ENCODE data around the gene ERVH48-1. TPM values are rescaled to one million over a fixed set of nuclear protein-coding genes. Genes with fewer than 3 reads are reported as not detected.
A peak's percentile ranks its signal among the peaks of the same experiment; 100 is the strongest.
"Not testable (repeated sequence)": the region's sequence is repeated elsewhere in the genome, so short reads cannot be mapped to it uniquely, and the experiment has no call there.

ERVH48-1 gene
- 0.06 and 0.20 TPM in 2 replicates for total RNA-seq (2014; rRNA removed; shearing (Covaris generic))

DNA sequence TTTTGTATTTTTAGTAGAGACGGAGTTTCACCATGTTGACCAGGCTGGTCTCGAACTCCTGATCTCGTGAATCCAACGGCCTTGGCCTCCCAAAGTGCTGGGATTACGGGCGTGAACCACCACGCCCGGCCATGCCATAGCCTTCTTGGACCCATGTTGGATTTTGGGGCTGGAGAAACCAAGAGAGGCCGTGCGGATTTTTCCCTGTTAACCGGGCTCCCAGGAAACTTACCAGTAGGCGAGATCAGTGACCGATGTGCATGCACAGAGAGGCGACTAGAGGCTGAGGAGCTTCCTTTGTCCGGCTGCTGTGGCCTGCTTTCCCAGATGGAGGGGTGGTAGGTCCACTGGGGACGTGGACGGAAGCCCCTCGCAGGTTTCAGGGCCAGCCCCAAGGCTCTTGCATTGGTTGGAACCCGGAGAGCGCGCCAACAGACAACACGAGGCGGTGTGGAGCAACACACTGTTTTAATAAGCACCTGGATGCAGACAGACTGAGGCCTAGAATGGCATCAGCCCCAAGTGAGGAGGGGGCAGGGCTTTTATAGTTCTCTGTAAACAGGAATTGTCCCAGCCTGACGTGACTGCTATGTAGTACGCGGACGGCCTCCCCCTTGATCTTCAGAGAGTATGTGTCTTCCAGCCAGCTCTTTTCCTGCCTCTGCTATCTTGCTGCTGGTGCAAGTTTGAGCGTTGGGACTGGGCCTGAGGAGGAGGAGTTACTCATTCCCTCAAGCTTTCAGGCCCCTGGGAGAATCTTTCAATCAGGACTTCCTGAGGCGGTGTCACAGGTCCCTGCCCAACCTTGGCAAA lies at the start of gene ERVH48-1:
Gene ERVH48-1, minus strand, starts transcription at position 517 of the 813 bp plus-strand sequence. CDS start 6,624 bp downstream, outside the sequence.
- no peak for DNase-seq (ENCODE audit: low spot score)

DNA sequence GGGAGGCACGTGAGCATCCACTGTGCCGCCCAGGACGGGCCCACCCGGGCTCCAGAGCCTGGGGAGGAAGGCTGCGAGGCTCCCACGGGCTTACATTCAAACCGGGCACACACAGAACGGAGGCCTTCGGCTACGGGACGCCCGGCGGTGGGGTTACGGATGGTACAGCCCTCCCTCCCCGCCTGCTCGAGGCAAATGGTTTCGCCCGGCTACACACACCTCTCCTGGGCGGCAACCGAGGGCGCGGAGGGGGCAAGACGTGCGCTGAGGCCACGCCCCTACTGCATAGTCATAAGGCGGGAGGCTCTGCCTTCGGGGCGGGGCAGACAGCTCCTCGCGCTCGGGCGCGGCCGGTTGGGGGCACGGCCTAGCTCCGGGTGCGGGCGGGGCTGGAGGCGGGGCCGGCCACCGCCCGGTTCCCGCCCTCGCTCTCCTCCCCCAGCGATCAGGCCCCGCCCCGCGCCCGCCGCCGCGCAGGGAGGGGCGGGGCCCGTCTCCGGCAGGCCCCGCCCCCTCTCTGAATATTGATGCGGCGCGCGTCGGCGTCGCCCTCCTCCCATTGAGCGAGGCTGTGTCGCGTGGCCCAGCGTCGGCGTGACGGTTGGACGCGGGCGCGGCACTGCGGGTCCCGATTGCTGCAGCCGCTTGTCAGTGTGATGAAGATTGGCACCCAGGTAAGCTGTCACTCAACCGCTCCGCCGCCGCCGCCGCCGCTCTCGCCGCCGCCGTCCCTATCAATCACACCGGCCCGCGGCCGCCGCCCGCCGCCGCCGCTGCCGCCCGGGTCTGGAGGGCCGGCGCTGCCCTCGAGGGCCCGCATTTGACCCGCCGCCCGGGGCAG lies 48.8 kb upstream of the ERVH48-1 start, which contains the start of gene PKNOX1:
Gene PKNOX1, plus strand, starts transcription at position 572 of the 841 bp plus-strand sequence. CDS start 29,820 bp downstream, outside the sequence.
- in situ Hi-C loops (cut with HindIII; ENCODE audit: low sequenced_read_pairs) = no loop called here
- peak; percentile 99 for DNase-seq (ENCODE audit: low spot score)

More for the DNA sequence above, at the start of gene ERVH48-1:
- in situ Hi-C loops (cut with HindIII; ENCODE audit: low sequenced_read_pairs) = no loop called here

DNA sequence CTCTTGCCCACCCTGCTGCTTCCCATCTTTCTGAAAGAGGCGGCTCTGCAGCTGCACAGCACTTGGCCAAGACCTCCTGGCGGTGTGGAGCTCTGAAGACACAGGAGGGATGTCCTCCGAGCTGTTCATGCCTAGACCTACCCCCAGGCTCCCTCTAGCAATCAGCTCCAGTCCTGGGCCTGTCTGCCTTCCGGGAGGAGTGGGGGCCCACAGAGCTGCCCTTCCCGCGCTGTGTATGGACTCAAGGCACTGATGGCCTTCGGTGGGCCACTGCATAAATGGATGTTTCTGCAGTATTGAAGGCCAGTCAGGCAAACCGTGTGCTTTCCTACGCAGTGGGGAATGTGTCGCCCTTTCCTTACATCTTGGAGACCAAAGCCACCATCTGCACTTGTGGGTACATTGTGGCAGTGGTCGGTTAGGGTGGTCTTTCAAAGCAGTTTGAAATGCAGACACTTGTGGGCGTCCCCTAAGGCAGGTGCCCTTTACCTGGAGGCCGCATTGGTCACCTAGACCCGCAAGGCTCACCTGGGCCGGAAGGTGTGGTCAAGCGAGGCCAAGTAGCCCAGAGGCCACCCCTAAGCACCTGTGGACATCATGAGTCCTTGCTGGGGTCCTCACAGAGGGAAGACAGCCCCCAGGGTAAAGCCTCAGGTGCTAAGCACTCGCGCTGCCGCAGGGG lies 48.0 kb upstream of the ERVH48-1 start:
- DNase-seq (ENCODE audit: low spot score) = no peak
- in situ Hi-C loops (cut with HindIII; ENCODE audit: low sequenced_read_pairs) = no loop called here

DNA sequence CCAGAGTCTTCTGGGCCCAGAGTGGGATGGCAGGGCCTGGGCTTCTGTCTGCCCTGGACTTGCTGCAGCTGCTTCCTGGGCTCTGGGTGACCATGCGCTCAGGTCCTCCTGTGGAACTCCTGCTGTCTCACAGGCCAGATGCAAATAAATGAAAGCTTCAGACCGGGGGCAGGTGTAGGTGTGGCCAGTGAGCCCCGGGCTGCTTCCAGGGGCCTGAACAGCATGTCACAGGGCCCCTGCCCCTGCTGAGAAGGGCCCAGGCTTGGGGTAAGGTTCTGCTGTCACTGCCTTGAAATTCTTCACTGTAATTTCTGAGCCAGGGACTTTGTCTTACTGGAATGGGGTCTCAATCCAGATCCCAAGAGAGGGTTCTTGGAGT lies 46.5 kb upstream of the ERVH48-1 start:
- in situ Hi-C loops (cut with HindIII; ENCODE audit: low sequenced_read_pairs) = no loop called here
- no peak for DNase-seq (ENCODE audit: low spot score)

DNA sequence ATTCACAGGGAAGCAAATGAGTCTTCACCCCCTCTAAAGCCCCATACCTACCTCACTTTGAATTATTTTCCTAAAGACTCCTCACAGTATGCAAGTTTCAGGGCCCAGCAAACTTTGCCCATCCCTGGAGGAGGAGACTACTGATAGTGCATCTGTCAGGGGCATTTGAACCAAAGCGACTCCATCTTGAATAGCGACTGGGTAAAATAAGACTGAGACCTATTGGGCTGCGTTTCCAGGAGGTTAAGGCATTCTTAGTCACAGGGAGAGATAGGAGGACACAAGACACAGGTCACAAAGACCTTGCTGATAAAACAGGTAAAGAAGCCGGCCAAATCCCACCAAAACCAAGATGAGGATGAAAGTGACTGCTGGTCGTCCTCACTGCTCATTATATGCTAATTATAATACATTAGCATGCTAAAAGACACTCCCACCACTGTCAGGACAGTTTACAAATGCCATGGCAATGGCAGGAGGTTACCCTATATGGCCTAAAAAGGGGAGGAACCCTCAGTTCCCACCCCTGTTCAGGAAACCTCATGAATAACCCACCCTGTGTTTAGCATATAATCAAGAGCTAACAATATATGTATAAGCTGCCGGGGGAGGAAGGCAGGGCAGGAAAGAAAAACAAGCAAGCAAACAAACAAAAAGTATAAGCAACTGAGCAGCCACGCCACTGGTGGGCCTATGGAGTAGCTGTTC lies 45.7 kb upstream of the ERVH48-1 start:
- no peak for DNase-seq (ENCODE audit: low spot score)
- in situ Hi-C loops (cut with HindIII; ENCODE audit: low sequenced_read_pairs) = no loop called here

DNA sequence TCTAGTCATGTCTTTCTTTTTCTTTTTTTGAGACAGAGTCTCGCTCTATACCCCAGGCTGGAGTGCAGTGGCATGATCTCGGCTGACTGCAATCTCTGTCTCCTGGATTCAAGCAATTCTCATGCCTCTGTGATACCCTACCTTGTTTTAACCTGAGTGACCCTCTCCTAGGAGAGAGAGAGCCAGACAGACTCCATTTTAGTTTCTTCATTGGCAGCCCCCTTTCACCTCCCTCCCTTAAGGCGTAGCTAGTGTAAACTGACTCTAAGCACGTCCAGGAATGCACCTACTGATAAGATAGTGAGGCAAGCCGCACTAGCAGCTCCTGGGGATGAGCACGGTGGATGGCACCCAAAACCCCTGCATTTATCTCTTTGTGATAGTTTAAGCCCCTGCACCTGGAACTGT lies 43.8 kb upstream of the ERVH48-1 start:
- DNase-seq (ENCODE audit: low spot score) = no peak
- in situ Hi-C loops (cut with HindIII; ENCODE audit: low sequenced_read_pairs) = no loop called here

DNA sequence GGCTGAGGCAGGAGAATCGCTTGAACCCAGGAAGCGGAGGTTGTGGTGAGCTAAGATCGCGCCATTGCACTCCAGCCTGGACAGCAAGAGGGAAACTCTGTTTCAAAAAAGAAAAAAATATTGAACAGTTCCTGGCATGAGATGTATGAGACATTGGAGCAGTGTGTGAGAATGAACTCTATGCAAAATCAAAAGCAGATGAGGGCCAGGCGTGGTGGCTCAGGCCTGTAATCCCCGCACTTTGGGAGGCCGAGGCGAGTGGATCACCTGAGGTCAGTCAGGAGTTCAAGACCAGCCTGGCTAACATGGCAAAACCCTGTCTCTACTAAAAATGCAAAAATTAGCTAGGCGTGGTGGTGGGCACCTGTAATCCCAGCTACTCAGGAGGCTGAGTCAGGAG lies 42.2 kb upstream of the ERVH48-1 start:
- DNase-seq (ENCODE audit: low spot score); in situ Hi-C loops (cut with HindIII; ENCODE audit: low sequenced_read_pairs): not testable (repeated sequence)

DNA sequence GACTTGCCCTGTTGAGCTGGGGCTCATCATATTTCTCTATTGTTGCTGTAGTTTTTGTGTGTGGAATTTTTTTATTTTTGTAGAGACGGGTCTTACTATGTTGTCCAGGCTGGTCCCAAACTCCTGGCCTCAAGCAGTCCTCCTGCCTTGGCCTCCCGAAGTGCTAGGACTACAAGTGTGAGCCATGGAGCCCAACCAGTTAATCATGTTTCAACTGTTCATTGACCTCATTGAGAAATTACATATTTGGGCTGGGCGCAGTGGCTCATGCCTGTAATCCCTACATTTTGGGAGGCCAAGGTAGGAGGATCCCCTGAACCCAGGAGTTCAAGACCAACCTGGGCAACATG lies 39.8 kb upstream of the ERVH48-1 start:
- in situ Hi-C loops (cut with HindIII; ENCODE audit: low sequenced_read_pairs) = no loop called here
- DNase-seq (ENCODE audit: low spot score) = no peak

DNA sequence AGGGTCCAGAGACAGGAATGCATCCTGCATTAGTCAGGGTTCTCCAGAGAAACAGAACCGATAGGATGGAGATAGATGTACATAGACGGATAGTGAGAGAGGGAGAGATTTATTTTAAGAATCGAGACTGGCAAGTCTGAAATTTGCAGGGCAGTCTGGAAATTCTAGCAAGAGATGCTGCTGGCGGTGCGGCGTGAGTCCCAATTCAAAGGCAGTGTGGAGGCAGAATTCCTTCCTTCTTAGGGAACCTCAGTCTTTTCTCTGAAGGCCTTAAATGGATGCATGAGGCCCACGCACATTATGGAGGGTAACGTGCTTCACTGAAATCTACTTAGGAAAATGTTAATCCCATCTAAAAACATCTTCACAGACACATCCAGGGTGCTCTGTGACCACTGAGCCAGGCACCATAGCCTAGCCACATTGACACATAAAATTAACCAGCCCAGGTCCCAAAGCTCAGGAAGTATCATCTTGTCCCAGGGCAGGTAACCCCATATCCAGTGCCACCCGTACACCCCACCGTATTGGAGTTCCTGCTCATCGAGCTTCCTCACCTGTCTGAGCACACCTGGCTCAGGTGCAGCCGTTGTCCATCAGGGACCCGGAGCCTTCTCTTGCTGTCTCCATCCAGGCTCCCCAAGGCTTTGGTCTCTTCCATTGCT lies 39.2 kb upstream of the ERVH48-1 start:
- in situ Hi-C loops (cut with HindIII; ENCODE audit: low sequenced_read_pairs) = no loop called here
- DNase-seq (ENCODE audit: low spot score) = no peak

DNA sequence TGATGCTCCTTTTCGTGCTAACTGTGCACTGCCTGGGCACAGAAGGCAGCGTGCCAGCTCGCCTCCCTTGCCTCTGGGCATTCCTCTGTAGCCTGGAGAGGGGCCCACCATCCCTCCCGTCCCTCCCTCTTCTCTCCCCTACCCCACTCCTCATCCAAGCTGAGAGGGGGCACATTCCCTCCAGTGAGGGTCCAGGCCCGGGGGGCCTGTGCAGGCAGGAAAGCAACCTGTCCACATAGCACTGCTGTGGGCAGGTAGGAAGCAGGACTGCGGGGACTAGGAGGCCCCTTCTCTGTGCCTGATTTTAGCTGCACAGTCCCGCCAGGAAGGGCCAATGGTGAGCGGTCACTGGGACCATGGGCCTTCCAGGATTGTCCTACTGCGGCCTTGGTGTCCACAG lies 38.7 kb upstream of the ERVH48-1 start:
- in situ Hi-C loops (cut with HindIII; ENCODE audit: low sequenced_read_pairs) = no loop called here
- no peak for DNase-seq (ENCODE audit: low spot score)

DNA sequence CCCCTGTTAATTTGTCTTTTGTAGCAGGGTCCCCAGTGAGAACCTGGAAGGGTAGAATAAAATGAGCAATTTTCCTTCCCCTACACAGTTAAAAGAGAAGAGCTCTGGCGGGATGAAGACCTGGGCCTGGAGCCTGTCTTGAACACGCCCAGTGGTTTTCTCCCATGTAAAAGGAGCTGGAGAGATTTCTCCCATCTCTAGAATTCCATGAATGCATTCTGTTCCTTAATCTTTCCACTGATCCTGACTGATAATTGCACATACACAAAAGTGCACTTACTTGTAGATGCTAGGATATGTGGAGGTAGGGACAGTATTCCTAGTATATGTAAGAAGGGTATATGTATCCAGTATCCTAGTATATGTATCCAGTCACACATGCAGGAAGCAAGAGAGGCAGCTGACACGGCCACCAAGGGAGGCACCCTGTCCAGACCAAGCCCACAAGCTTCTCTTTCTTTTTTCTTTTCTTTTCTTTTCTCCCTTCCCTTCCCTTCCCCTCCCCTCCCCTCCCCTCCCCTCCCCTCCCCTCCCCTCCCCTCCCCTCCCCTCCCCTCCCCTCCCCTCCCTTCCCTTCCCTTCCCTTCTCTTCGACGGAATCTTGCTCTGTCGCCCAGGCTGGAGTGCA lies 37.1 kb upstream of the ERVH48-1 start:
- DNase-seq (ENCODE audit: low spot score) = no peak
- in situ Hi-C loops (cut with HindIII; ENCODE audit: low sequenced_read_pairs) = no loop called here

DNA sequence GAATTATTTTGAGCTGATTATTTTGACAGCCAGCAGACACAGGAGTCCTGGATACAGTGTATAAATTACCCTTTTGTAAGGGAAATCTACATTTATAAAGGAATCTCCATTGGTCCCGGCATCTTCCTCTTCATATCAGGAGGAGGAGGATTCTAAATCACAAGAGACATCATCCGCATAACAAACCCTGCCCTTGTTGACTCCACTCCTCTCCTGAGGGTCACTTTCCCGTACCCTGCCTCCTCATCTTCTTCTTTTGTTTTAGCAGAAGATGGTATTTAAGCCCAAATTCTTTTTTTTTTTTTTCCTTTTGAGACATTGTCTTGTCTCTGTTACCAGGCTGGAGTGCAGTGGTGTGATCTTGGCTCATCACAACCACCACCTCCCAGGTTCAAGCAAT lies 34.3 kb upstream of the ERVH48-1 start:
- in situ Hi-C loops (cut with HindIII; ENCODE audit: low sequenced_read_pairs) = no loop called here
- no peak for DNase-seq (ENCODE audit: low spot score)

DNA sequence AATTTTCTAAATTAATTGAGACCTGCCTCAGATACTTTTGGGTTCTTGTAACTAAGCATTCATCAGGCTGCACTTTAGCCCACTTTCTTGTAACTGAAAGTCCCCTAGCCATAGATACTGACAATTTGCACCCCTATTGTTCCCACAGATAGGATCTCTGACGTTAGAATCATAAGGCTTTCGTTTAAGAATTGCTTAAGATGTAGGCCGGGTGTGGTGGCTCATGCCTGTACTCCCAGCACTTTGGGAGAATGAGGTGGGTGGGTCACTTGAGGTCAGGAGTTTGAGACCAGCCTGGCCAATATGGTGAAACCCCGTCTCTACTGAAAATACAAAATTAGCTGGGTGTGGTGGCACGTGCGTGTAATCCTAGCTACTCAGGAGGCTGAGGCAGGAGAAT lies 32.7 kb upstream of the ERVH48-1 start:
- DNase-seq (ENCODE audit: low spot score); in situ Hi-C loops (cut with HindIII; ENCODE audit: low sequenced_read_pairs): not testable (repeated sequence)

DNA sequence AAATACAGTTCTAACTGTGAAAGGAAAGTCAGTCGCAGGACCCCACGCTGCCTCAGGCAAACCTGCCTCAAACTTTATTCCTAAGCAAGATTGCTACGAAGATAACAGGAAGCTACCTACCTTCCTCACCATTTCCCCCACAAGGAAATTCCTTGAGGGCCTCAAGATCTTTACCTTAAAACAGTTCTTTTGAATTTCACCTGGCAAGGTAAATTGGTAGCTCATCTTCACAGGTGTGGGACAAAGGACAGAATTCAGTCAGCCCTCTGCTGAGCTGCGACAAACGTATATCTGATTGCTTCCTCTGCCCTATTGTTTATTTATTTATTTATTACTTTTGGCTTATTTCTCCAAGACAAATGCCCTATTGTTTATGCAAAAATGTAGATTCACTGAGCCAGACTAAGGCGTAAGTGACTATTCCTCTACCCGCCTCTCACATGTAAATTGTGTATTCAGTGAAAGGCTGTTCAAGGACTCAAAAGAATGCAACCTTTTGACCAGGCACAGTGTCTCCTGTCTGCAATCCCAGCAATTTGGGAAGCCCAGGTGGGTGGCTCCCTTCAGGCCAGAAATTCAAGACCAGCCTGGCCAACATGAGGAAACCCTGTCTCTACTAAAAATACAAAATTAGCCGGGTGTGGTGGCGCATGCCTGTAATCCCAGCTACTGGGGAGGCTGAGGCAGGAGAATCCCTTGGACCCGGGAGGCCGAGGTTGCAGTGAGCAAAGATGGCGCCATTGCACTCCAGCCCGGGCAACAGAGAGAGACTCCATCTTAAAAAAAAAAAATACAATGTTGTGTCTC lies 31.6 kb upstream of the ERVH48-1 start:
- in situ Hi-C loops (cut with HindIII; ENCODE audit: low sequenced_read_pairs) = no loop called here
- no peak for DNase-seq (ENCODE audit: low spot score)

DNA sequence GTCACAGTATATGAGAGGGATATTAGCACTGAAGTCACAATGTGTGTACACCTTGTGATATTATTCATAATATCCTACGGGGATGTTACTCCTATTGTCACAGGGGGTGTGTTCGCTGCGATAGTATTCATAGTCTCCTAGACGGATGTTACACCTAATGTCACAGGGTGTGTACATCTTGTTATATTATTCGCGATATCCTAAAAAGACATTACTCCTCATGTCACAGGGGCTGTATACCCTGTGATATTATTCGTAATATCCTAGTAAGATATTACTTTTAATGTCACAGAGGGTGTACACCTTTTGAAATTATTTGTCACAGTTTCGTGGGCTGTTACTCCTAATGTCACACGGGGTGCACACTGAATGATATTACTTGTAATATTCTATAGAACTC lies 25.8 kb upstream of the ERVH48-1 start:
- in situ Hi-C loops (cut with HindIII; ENCODE audit: low sequenced_read_pairs); DNase-seq (ENCODE audit: low spot score): not testable (repeated sequence)

DNA sequence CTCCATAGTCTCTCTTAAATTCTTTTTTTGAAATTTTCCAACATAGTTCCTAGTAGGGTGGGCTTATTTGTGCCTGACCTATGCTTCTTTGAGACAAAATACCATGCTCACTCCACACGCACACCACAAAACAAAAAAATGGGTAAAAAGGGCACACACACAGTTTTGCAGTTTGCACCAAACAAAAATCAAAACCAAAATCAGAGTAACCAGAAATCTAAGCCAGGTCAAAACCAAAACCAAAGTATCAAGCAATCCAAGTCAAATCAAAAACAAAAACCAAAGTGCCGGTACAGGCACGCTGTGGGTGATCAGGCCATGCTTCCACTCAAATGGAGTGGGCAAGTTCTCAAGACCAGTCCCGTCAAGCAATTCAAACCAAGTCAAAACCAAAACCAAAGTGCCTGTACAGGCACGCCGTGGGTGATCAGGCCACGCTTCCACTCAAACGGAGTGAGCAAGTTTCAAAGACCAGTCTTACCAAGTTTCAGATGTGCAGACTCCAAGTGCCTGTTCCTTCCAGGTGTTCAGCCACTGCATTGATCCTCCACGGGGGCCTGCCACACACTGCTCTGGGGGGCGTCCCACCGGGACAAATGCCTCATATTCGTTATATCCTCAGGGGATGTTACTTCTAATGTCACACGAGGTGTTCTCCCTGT lies 23.8 kb upstream of the ERVH48-1 start:
- DNase-seq (ENCODE audit: low spot score); in situ Hi-C loops (cut with HindIII; ENCODE audit: low sequenced_read_pairs): not testable (repeated sequence)

DNA sequence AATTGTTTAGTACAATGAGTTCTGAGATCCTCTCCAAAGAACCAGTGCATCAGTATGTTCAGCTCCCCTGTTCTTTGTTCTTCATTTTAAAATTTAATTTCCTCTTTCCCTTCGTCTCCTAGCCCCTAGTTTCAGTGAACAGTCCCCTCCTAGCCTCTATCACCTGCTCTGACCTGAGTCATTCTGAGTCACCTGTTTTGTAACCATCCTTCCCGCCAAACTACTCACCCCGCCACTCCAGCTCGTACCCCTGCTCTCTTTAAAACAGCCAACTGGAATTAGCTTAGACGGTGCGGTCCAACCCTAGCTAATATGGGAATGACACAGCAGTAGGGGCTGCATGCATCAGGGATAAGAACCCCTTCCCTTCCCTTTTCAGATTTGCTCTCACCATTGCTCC lies 16.8 kb upstream of the ERVH48-1 start:
- in situ Hi-C loops (cut with HindIII; ENCODE audit: low sequenced_read_pairs) = no loop called here
- DNase-seq (ENCODE audit: low spot score) = no peak

Data from G401 (cell line).